Measurements from ENCODE around the gene ATP6AP2.
A peak's percentile ranks its signal among the peaks of the same experiment; 100 is the strongest.

ATP6AP2 gene

GRCh38 chrX:40644821-40645358 lies 64.1 kb downstream of the ATP6AP2 start:
- peak; percentile 67 for DNase-seq (ENCODE audit: low spot score)

GRCh38 chrX:40646489-40647306 lies 65.9 kb downstream of the ATP6AP2 start:
- DNase-seq (ENCODE audit: low spot score): peak; percentile 20

- peak; percentile 96 for DNase-seq (ENCODE audit: low spot score)
Observed at GRCh38 chrX:40647307-40648197, 66.8 kb downstream of the ATP6AP2 start, which contains the start of gene CXorf38. Gene CXorf38, minus strand, starts transcription at chrX:40647561. Its CDS starts 41 bp downstream, at chrX:40647520.

GRCh38 chrX:40651620-40652223 lies 71.0 kb downstream of the ATP6AP2 start:
- DNase-seq (ENCODE audit: low spot score): peak; percentile 81

GRCh38 chrX:40652664-40653063 lies 71.9 kb downstream of the ATP6AP2 start:
- DNase-seq (ENCODE audit: low spot score): no peak

GRCh38 chrX:40653535-40653934 lies 72.8 kb downstream of the ATP6AP2 start:
- no peak for DNase-seq (ENCODE audit: low spot score)

Data from CD4-positive, alpha-beta T cell treated with Interleukin-6 at 100 ng/mL for 8 hours (primary cell).